OCI-LY1 (cell line): ENCODE measurements around the gene ARHGAP6.

Experiments
- H2AFZ ChIP-seq: fragments of 200-600 bp; sonication (generic), shearing (Covaris generic); 2 replicates; pipeline ENCODE4 v1.6.0; 2014; ENCODE audit warnings: antibody characterized with exemption, mild to moderate bottlenecking, low read length
- H3F3A ChIP-seq: fragments of 200-600 bp; sonication (generic), shearing (Covaris generic); 2 replicates; pipeline ENCODE4 v1.6.0; 2014; ENCODE audit warnings: mild to moderate bottlenecking, antibody characterized with exemption, low read length, moderate library complexity; ENCODE audit not compliant: insufficient read depth
- H3K27ac ChIP-seq: fragments of 200-600 bp; sonication (generic); 2 replicates; pipeline ENCODE4 v1.5.1; 2014; ENCODE audit warnings: low read length, mixed run types, mild to moderate bottlenecking, low read depth; ENCODE audit not compliant: poor library complexity, severe bottlenecking
- H3K27me3 ChIP-seq: fragments of 200-600 bp; sonication (generic); 2 replicates; pipeline ENCODE4 v1.6.0; 2014; ENCODE audit warnings: antibody characterized with exemption, mild to moderate bottlenecking, low read length, moderate library complexity; ENCODE audit not compliant: insufficient read depth
- H3K36me3 ChIP-seq: fragments of 200-600 bp; sonication (generic); 2 replicates; pipeline ENCODE4 v1.6.1; 2014; ENCODE audit warnings: mild to moderate bottlenecking, antibody characterized with exemption, low read length, moderate library complexity, mixed read lengths; ENCODE audit not compliant: insufficient read depth
- H3K4me1 ChIP-seq: fragments of 200-600 bp; sonication (generic); 2 replicates; pipeline ENCODE4 v1.5.1; 2014; ENCODE audit warnings: mild to moderate bottlenecking, low read length, moderate library complexity; ENCODE audit not compliant: insufficient read depth, severe bottlenecking
- H3K4me2 ChIP-seq: fragments of 200-600 bp; sonication (generic), shearing (Covaris generic); 2 replicates; pipeline ENCODE4 v1.6.1; 2014; ENCODE audit warnings: low read length
- H3K4me3 ChIP-seq: fragments of 200-600 bp; sonication (generic); 2 replicates; pipeline ENCODE4 v1.5.1; 2014; ENCODE audit warnings: low read length, low read depth, mild to moderate bottlenecking, mixed read lengths; ENCODE audit not compliant: poor library complexity, severe bottlenecking
- H3K79me2 ChIP-seq: fragments of 200-600 bp; shearing (Covaris generic); 2 replicates; pipeline ENCODE4 v1.6.1; 2016; ENCODE audit warnings: mixed run types, low read length, mixed read lengths; ENCODE audit not compliant: insufficient read depth
- H3K9ac ChIP-seq: fragments of 200-600 bp; sonication (generic), shearing (Covaris generic); 2 replicates; pipeline ENCODE4 v1.6.1; 2014; ENCODE audit warnings: mild to moderate bottlenecking, low read length, mixed read lengths
- H3K9me2 ChIP-seq: fragments of 200-600 bp; sonication (generic), shearing (Covaris generic); 2 replicates; pipeline ENCODE4 v1.6.1; 2014; ENCODE audit warnings: low read depth, mild to moderate bottlenecking, low read length, mixed read lengths
- H3K9me3 ChIP-seq: fragments of 200-600 bp; shearing (Covaris generic); 2 replicates; pipeline ENCODE4 v1.6.1; 2014; ENCODE audit warnings: low read length, mixed read lengths
- H4K20me1 ChIP-seq: fragments of 200-600 bp; sonication (generic), shearing (Covaris generic); 2 replicates; pipeline ENCODE4 v1.6.0; 2016; ENCODE audit warnings: mild to moderate bottlenecking, low read length; ENCODE audit not compliant: insufficient read depth
- CTCF ChIP-seq: fragments of 200-600 bp; sonication (generic), shearing (Covaris generic); IDR thresholded peaks from 2 replicates; pipeline ENCODE4 v1.5.1; 2017; ENCODE audit warnings: mild to moderate bottlenecking, antibody characterized with exemption, low read length, moderate library complexity, mixed read lengths
- EZH2 ChIP-seq: fragments of 200-600 bp; sonication (generic), shearing (Covaris generic); IDR thresholded peaks from 2 replicates; pipeline ENCODE4 v1.8.0; 2017; ENCODE audit warnings: borderline replicate concordance, mixed run types, mild to moderate bottlenecking, antibody characterized with exemption, low read length, moderate library complexity, mixed read lengths

ARHGAP6 gene

GRCh38 chrX:11470250-11470974 lies 195.3 kb downstream of the ARHGAP6 start:
- H3K9ac ChIP-seq: no peak overlapping the region
- no peak overlapping the region for H3K4me3 ChIP-seq
- no peaks in the 10 kb centered on the region for H3K36me3 ChIP-seq
- no peak overlapping the region for H2AFZ ChIP-seq
- no peaks in the 10 kb centered on the region for H3K9me2 ChIP-seq
- no peak for TF ChIP-seq EZH2
- no peak for TF ChIP-seq CTCF
- no peaks in the 10 kb centered on the region for H3K79me2 ChIP-seq
- H4K20me1 ChIP-seq: no peaks in the 10 kb centered on the region
- H3K4me1 ChIP-seq: no peaks in the 10 kb centered on the region
- no peaks in the 10 kb centered on the region for H3K27me3 ChIP-seq
- H3K4me2 ChIP-seq: no peak overlapping the region
- H3K9me3 ChIP-seq: no peaks in the 10 kb centered on the region
- H3K27ac ChIP-seq: no peak overlapping the region
- H3F3A ChIP-seq: no peaks in the 10 kb centered on the region

- Histone ChIP-seq H3K27ac (no peak overlapping the region), H3K9ac (no peak overlapping the region), H3K4me2 (no peak overlapping the region)
These were observed 199.9 kb downstream of the ARHGAP6 start for GRCh38 chrX:11465648-11466411.

GRCh38 chrX:11464836-11465463 lies 200.8 kb downstream of the ARHGAP6 start:
- no peaks in the 10 kb centered on the region for H4K20me1 ChIP-seq
- H3K4me1 ChIP-seq: no peaks in the 10 kb centered on the region
- no peaks in the 10 kb centered on the region for H3K79me2 ChIP-seq
- no peaks in the 10 kb centered on the region for H3K9me2 ChIP-seq
- H3F3A ChIP-seq: no peaks in the 10 kb centered on the region
- no peak overlapping the region for H2AFZ ChIP-seq
- no peak overlapping the region for H3K27ac ChIP-seq
- H3K9ac ChIP-seq: no peak overlapping the region
- no peaks in the 10 kb centered on the region for H3K36me3 ChIP-seq
- H3K27me3 ChIP-seq: no peaks in the 10 kb centered on the region
- no peak for TF ChIP-seq EZH2
- TF ChIP-seq CTCF: no peak
- no peak overlapping the region for H3K4me3 ChIP-seq
- H3K9me3 ChIP-seq: no peaks in the 10 kb centered on the region
- no peak overlapping the region for H3K4me2 ChIP-seq

More at GRCh38 chrX:11465648-11466411, 199.9 kb downstream of the ARHGAP6 start:
- H3K27me3 ChIP-seq: no peaks in the 10 kb centered on the region
- H3K36me3 ChIP-seq: no peaks in the 10 kb centered on the region
- H3K9me2 ChIP-seq: no peaks in the 10 kb centered on the region
- no peaks in the 10 kb centered on the region for H4K20me1 ChIP-seq
- TF ChIP-seq EZH2 (no peak), CTCF (no peak)
- no peaks in the 10 kb centered on the region for H3F3A ChIP-seq
- H2AFZ ChIP-seq: no peak overlapping the region
- H3K79me2 ChIP-seq: no peaks in the 10 kb centered on the region
- no peaks in the 10 kb centered on the region for H3K9me3 ChIP-seq
- no peak overlapping the region for H3K4me3 ChIP-seq
- no peaks in the 10 kb centered on the region for H3K4me1 ChIP-seq
